ENCODE results near the gene P4HB. TPM values are rescaled to one million over a fixed set of nuclear protein-coding genes. Genes with fewer than 3 reads are reported as not detected.

P4HB gene
- total RNA-seq, 6 experiments from 2014 or later = 856 to 5,039 (median 1,455) TPM

DNA sequence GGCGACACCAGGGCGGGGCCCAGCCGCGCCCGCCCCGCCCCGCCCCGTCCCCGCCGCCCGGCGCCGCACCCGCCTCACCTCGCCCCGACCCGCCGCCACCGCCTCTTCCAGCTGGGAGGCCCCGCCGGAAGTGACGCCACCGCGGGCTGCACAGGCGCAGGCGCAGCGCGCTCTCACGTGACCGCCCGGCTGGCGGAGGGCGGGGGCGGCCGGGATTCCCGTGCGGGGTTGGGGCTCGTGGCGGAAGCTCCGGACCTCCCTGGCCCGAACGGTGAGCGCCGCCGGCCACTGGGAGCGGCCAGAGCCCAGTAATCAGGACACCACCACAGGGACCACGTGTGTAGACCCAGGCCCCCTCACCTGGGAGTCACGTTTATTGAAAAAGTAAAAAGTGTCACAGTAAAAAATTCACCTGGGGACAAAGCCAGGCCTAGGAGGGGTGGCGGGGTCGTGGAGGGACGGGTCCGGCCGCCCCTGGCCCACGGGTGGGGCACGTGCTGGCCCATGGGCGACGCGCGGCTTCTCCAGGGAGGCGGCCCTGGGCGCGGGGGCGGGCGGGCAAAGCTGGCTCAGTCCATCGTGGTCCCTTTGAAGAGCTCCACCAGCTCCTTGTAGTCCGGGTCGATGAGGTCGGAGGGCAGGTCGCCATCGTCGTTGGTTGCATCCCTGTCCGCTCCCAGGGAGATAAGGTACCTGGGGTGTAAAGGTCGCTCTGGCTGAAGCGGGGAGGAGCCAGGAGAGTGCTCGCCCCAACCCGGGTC lies 27.0 kb downstream of the P4HB start, which contains the start of gene MCRIP1:
TSS of gene MCRIP1 (minus strand) at position 132 of the 761 bp plus-strand sequence. CDS start 8,785 bp downstream, outside the sequence.
- ATAC-seq (peak; percentile 79 to 86 (median 82)), DNase-seq (peak; percentile 97 to 98 (median 97))
- Histone ChIP-seq H3K27ac (peak within 1 kb of the TSS; percentile 95 to 97 (median 96)), H3K27me3 (no peaks in the 10 kb centered on the region), H3K9me3 (no peaks in the 10 kb centered on the region), H3K36me3 (no peaks in the 10 kb centered on the region), H3K4me1 (peaks cover 0 to 18% (median 3%) of the 10 kb centered on the region in 4 donors), H3K4me3 (peak within 1 kb of the TSS; percentile 86 to 91 (median 89))
- WGBS (ENCODE audit: insufficient coverage, low coverage, low lambda C conversion rate, missing lambda C conversion rate) = 5% methylated on average over 18 of the region's 76 CpGs
- peak; percentile 90 for TF ChIP-seq POLR2A (IDR thresholded peaks at IDR 0.05)
- TF ChIP-seq, protein P1, sequence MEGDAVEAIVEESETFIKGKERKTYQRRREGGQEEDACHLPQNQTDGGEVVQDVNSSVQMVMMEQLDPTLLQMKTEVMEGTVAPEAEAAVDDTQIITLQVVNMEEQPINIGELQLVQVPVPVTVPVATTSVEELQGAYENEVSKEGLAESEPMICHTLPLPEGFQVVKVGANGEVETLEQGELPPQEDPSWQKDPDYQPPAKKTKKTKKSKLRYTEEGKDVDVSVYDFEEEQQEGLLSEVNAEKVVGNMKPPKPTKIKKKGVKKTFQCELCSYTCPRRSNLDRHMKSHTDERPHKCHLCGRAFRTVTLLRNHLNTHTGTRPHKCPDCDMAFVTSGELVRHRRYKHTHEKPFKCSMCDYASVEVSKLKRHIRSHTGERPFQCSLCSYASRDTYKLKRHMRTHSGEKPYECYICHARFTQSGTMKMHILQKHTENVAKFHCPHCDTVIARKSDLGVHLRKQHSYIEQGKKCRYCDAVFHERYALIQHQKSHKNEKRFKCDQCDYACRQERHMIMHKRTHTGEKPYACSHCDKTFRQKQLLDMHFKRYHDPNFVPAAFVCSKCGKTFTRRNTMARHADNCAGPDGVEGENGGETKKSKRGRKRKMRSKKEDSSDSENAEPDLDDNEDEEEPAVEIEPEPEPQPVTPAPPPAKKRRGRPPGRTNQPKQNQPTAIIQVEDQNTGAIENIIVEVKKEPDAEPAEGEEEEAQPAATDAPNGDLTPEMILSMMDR (IDR thresholded peaks at IDR 0.05) = no peak
- intact Hi-C loops (cut with DNase I) = no loop called here

DNA sequence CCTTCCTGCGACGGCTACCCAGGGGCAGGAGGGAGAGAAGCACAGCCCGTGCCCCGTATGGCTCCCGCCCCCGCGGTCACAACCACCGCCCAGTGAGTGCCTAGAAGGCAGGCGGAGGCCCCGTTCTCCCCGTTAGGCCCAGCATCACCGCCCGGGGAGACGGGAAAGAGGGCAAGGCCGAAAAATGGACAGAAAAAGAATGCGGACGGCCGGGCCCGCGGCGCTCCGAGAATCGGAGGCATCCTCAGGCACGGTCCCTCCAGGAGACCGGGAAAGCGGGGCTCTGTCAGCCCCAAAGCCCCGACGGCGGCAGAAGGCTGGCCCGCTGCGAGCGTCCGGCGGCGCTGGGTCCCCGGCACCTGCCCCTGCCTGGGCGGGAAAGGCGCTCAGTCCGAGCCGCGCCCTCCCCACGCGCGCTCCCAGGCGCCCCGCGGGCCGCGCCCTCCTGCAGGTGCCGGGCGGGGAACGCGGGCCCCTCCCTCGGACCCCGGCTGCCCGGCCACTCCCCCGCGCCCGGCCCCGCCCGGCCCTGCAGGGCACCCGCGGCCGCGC lies 27.7 kb downstream of the P4HB start:
- intact Hi-C loops (cut with DNase I) = no loop called here
- Histone ChIP-seq H3K4me3 (peak overlapping the region; percentile 86 to 91 (median 89)), H3K4me1 (peaks cover 0 to 18% (median 3%) of the 10 kb centered on the region in 4 donors), H3K36me3 (no peaks in the 10 kb centered on the region), H3K9me3 (no peaks in the 10 kb centered on the region), H3K27me3 (no peaks in the 10 kb centered on the region), H3K27ac (peak overlapping the region; percentile 31 to 71 (median 59))
- peak in 1 of 3 donors; percentile 52 for DNase-seq
- WGBS (ENCODE audit: insufficient coverage, low coverage, low lambda C conversion rate, missing lambda C conversion rate) = under 1% methylated on average over 24 of the region's 65 CpGs
- TF ChIP-seq POLR2A (IDR thresholded peaks at IDR 0.05) = no peak
- TF ChIP-seq, protein P1 (IDR thresholded peaks at IDR 0.05) = no peak
- ATAC-seq = peak in 2 of 4 donors; percentile 5 to 9

DNA sequence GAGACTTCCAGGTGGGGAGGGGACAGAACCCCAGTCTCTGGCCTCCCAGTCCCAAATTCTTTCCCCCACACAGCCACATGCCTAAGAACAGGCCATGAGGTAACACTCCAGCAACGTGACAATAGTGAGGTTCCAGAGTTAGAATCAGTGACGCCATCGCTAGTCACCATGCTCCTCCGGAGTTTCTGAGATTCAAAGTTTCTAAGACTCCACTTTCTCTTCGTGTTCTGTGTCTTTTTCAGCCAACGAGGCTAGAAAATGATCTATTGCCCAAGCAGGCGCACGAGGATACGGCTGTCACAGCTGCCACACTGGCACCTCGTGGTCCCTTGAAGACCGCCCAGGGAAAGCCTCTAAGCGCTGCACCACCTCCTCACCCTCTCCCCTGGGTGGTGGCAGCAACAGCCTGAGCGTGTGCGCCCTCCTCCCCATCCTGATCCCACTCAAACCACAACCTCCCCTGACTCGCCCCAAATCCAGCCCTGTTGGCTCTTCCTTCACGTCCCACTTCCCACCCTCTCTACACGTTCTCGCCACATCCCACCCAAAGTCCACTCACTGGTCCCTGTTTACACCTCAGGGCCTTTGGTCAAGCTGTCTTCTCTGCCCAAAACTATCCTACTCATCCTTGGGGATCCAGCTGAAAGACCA lies 28.3 kb downstream of the P4HB start:
- Histone ChIP-seq H3K36me3 (no peaks in the 10 kb centered on the region), H3K27me3 (no peaks in the 10 kb centered on the region), H3K4me3 (peak overlapping the region; percentile 86 to 91 (median 89)), H3K9me3 (no peaks in the 10 kb centered on the region), H3K4me1 (peaks cover 0 to 18% (median 3%) of the 10 kb centered on the region in 4 donors), H3K27ac (peak overlapping the region; percentile 31 to 71 (median 59))
- 17% methylated on average over 14 of the region's 18 CpGs for WGBS (ENCODE audit: insufficient coverage, low coverage, low lambda C conversion rate, missing lambda C conversion rate)
- TF ChIP-seq, protein P1 (IDR thresholded peaks at IDR 0.05) = no peak
- TF ChIP-seq POLR2A (IDR thresholded peaks at IDR 0.05) = no peak
- intact Hi-C loops (cut with DNase I) = no loop called here
- ATAC-seq (no peak), DNase-seq (no peak)

DNA sequence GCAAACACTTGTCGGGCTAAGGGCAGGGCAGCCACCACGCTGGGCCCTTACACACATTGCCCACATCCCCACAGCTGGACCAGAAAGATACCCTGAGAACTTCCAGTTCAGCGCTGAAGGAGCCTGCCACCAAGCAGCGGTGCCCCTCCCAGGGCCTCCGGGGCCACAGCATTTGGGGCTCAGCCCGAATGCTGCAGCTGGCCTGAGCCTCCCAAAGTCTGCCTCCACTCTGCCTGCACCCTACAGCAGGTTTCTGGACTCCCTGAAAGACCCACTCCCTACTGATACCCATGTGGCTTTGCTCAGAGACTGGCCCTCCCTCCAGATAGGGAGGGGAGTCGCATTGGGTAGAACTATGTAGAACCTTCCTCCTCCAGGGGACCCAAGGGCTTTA lies 28.8 kb downstream of the P4HB start:
- Histone ChIP-seq H3K4me1 (peaks cover 0 to 18% (median 3%) of the 10 kb centered on the region in 4 donors), H3K9me3 (no peaks in the 10 kb centered on the region), H3K27me3 (no peaks in the 10 kb centered on the region), H3K36me3 (no peaks in the 10 kb centered on the region), H3K4me3 (no peak overlapping the region), H3K27ac (no peak overlapping the region)
- ATAC-seq (no peak), DNase-seq (no peak)
- TF ChIP-seq, protein P1 (IDR thresholded peaks at IDR 0.05) = no peak
- TF ChIP-seq POLR2A (IDR thresholded peaks at IDR 0.05) = no peak
- 80% methylated on average over 7 of the region's 7 CpGs for WGBS (ENCODE audit: insufficient coverage, low coverage, low lambda C conversion rate, missing lambda C conversion rate)
- intact Hi-C loops (cut with DNase I) = no loop called here
